IPS DF 4.7 (cell line): Measurements from ENCODE around the gene AJAP1.

Experiments
- DNase-seq: peaks from one replicate; pipeline ENCODE4 v3.0.0-alpha.2; 2013; ENCODE audit warnings: low spot score; ENCODE audit errors: extremely low read depth

Gene AJAP1

GRCh38 chr1:4630561-4630960 is 23.8 kb upstream of the AJAP1 start:
- DNase-seq: no peak

GRCh38 chr1:4631321-4631720 is 23.1 kb upstream of the AJAP1 start:
- DNase-seq: no peak

GRCh38 chr1:4633346-4633745 is 21.1 kb upstream of the AJAP1 start:
- no peak for DNase-seq

GRCh38 chr1:4634156-4634792 is 20.1 kb upstream of the AJAP1 start:
- DNase-seq: no peak

GRCh38 chr1:4634793-4635406 is 19.5 kb upstream of the AJAP1 start:
- DNase-seq: no peak

GRCh38 chr1:4636186-4636585 is 18.2 kb upstream of the AJAP1 start:
- no peak for DNase-seq

GRCh38 chr1:4636644-4637380 is 17.6 kb upstream of the AJAP1 start:
- DNase-seq: no peak

- DNase-seq: no peak
These were observed 16.6 kb upstream of the AJAP1 start for GRCh38 chr1:4637616-4638344.

- DNase-seq: no peak
These were observed 16.1 kb upstream of the AJAP1 start for GRCh38 chr1:4638345-4638729.

- DNase-seq: no peak
These were observed 13.5 kb upstream of the AJAP1 start for GRCh38 chr1:4640931-4641330.

GRCh38 chr1:4647391-4647790 is 7.0 kb upstream of the AJAP1 start:
- no peak for DNase-seq

GRCh38 chr1:4648657-4649056 is 5.8 kb upstream of the AJAP1 start:
- no peak for DNase-seq

- DNase-seq: no peak
These were observed 3.9 kb upstream of the AJAP1 start for GRCh38 chr1:4650481-4650880.

- no peak for DNase-seq
These were observed 3.4 kb upstream of the AJAP1 start for GRCh38 chr1:4650981-4651380.

- DNase-seq: no peak
These were observed 1.6 kb upstream of the AJAP1 start for GRCh38 chr1:4652631-4653327.

GRCh38 chr1:4653328-4653660 is 1.1 kb upstream of the AJAP1 start:
- DNase-seq: no peak

- DNase-seq: no peak
These were observed 610 bp downstream of the AJAP1 start for GRCh38 chr1:4654764-4655673.

- no peak for DNase-seq
These were observed 1.5 kb downstream of the AJAP1 start for GRCh38 chr1:4655674-4656532.

- no peak for DNase-seq
These were observed 2.2 kb downstream of the AJAP1 start for GRCh38 chr1:4656533-4657140.
